HG03354 (cell line): ENCODE results near the gene C2orf92.
"Not testable (repeated sequence)": the region's sequence is repeated elsewhere in the genome, so short reads cannot be mapped to it uniquely, and the experiment has no call there.

Source experiments
- ATAC-seq: cut with Tn5 transposase; IDR thresholded peaks from one replicate; pipeline ENCODE4 v1.9.1; 2021; ENCODE audit warnings: mild to moderate bottlenecking; ENCODE audit not compliant: unreplicated experiment, poor library complexity, severe bottlenecking

The C2orf92 gene

DNA sequence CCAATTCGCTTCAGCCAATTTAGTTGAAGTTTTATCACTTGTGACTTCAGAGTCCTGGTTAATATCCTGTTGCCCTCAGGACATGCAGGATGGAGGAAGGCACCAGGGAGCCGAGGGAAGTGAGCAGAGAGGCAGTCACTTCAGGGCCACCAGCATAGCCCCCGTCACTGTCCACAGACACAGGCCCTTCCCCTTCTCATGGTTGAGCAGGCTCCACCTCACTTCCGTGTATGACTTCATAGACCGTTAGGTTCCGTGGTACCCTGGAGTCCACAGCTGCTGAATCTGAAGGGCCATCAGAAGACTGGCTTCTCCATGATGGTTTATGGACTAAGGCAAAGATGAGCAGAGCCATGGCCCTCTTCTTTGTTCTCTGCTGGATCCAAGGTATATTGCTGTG lies at the start of gene C2orf92:
C2orf92 (plus strand) TSS at position 266 of the 400 bp plus-strand sequence; CDS start at position 342, 76 bp downstream.
- ATAC-seq, result no peak

GRCh38 chr2:97620492-97620891 lies 49.0 kb upstream of the C2orf92 start:
- ATAC-seq, result not testable (repeated sequence)

GRCh38 chr2:97622976-97623375 lies 46.5 kb upstream of the C2orf92 start:
- ATAC-seq, result not testable (repeated sequence)

DNA sequence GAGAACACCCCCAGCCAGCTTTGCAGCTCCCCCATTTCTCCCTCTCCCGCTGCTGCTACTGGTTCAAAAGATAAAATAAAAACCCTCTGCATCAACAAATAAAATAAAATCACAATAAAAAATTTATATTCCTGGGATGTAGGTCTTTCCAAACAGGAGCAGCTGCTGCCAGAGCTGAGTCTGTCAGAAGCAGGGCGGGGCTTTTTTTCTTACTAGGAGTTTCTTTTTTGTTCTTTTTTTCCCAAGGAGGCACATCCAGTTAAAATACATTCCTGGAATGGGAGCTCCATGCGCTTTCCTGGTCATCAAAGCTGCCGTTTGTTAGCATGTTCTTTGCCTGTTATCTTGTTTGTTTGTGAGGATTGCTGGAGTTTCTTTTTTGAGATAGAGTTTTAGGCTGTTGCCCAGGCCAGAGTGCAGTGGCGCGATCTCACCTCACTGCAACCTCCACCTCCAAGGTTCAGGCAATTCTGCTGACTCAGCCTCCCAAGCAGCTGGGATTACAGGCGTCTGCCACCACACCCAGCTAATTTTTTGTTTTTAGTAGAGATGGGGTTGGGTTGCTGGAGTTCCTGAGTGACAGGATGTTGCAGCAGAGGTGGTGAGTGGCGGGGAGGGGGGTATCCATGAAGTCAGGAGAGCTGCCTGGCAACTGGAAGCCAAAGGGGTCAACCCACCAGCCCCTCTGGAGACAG lies 44.0 kb upstream of the C2orf92 start:
- not testable (repeated sequence) for ATAC-seq

DNA sequence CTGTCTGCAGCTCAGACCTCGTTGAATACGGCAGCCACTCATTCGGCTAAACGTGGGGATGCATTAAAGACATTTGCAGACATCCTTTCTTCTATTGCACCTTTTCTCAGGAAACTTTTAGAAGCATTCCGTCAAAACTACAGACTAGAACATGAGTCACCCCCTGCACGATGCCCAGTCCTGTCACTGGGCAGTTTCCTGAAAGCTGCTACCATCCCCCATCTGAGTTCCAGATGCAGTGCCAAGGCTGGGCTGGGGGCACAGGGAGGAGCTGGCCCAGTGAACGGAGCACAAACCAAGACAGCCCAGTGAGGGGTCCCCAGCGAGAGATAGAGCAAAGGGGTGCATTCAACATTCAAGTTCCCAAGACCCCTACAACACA lies 43.5 kb upstream of the C2orf92 start:
- not testable (repeated sequence) for ATAC-seq

DNA sequence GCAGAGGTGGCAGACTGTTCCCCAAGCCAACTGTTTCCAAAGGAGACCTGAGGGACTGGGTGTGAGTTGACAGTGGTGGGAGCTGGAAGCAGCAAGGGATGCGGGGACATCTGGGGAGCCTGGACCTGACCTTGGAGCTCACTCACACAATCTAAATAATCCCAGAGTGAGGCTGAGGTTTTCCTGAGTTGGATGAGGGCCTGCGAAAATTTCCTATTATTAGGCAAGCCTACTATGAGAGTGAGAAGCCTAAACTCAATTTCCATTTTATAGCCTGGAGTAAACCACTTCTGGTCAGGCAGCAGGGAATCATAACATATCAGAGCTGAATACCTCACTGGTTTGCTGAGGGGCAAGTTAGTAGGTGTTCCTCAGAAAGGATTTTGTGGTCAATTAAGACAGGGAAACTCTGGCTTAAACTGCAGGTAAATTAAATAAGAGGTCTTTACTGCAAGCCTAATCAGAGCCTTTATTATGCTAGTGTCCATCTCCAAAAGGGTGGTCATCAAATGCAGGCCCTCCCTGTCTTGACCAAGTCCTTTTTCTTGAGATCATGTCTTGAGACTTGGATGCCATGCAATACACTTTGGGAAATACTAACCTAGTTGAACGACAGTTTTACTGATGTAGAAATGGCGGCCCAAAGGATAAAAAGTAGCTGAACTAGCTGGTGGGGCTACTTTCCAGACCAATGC lies 25.3 kb upstream of the C2orf92 start:
- no peak for ATAC-seq

GRCh38 chr2:97645112-97645694 lies 24.3 kb upstream of the C2orf92 start:
- ATAC-seq, result peak; percentile 3

- peak; percentile 97 for ATAC-seq
Measured at GRCh38 chr2:97645695-97646629, 23.6 kb upstream of the C2orf92 start, which contains the start of gene COX5B. Gene COX5B (plus strand): TSS chr2:97646062. CDS start chr2:97646087, 25 bp downstream.

- no peak for ATAC-seq
Measured at GRCh38 chr2:97646977-97647376, 22.5 kb upstream of the C2orf92 start.

GRCh38 chr2:97651114-97651513 lies 18.4 kb upstream of the C2orf92 start:
- no peak for ATAC-seq

DNA sequence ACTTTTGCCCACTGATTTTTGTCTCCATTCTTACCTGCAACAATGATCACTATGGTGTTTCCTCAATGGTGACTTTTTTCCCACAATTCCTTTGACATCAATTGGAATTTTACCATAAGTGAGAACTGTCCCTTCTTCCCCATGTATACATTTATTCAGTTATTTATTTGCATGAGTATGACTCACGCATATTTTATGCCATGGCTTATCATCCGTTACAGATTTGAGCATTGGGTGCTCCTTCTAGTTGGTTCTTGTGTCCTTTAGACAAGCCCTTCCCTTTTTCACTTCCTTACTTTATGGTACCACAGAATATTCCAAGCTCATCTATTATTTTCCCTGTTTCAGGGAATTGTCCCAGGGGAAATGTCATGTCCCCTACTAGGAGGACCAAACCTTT lies 16.0 kb upstream of the C2orf92 start:
- no peak for ATAC-seq

DNA sequence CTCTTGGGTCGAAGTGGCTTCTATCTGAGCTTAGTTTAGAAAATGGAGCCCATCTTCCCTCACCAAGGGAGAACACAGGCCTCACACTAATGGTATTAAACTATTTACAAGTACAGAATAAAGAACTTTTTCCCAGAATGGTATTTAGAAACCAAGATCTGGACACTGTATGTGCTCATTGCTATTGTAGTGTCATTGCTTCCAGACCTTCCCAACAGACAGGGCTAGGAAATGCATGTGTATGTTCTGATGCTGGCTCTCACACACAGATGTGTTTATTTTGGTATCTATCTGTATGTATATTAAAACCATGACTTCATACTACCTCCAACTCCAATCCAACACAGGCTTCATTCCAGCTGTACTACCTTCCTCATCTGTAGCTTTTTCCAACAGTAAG lies 15.6 kb upstream of the C2orf92 start:
- no peak for ATAC-seq

DNA sequence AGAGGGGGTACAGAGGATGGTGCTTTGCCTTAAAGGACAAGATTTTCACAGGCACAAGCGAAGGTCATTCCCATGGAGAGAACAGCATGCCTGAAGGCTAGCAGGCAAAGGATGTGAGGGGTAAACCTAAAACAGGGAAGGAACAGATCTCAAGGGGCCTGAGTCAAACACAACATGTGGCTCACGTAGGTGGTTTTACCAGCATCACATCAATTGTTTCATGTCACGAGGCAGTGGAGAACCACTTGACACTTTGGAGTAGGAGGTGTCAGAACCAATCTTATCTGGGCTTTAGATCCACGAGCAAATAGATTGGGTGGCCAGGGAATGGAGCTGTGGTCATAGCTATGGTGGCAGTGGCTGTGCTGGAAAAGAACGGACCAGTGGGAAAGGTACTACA lies 15.2 kb upstream of the C2orf92 start:
- ATAC-seq, result no peak

- no peak for ATAC-seq
Measured at GRCh38 chr2:97654791-97655190, 14.7 kb upstream of the C2orf92 start.

- ATAC-seq, result no peak
Measured at GRCh38 chr2:97656129-97656755, 13.3 kb upstream of the C2orf92 start.

- no peak for ATAC-seq
Measured at GRCh38 chr2:97656905-97657587, 12.5 kb upstream of the C2orf92 start.

DNA sequence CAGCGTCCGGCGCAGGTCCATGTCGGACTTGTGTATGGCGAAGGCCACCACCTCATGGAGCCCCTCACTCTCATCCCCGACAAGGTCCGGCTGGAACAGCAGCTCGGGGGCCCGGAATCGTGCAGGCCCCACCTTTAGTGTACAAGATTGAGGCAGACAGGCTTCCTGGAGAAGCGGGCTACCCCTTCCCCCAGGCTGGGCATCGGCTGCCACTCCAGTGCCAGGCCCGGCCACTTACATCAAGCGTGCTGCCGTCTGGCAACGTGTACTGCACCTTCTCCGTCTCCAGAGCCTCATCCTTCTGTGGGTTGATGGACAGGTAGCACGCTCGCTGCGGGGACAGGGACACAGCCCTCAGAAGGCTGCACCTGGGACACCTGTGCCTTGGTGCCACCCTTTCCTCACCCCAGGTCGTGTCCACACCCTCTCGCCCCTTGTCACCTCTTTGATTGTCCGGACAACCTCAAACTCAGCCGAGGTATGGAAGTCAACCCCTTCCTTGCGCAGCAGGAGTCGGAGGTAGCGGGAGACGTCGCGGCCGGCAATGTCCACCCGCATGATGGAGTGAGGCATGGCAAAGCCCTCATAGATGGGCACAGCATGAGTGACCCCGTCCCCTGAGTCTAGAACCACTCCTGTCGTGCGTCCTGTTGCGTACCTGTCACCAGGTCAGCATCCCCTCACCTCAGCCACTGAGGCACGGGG lies 11.4 kb upstream of the C2orf92 start:
- no peak for ATAC-seq

GRCh38 chr2:97658691-97659157 lies 10.8 kb upstream of the C2orf92 start:
- no peak for ATAC-seq
